PC-3 (cell line): ENCODE results near the gene HTR1E. TPM values are rescaled to one million over a fixed set of nuclear protein-coding genes. Genes with fewer than 3 reads are reported as not detected.
"Not testable (repeated sequence)": the region's sequence is repeated elsewhere in the genome, so short reads cannot be mapped to it uniquely, and the experiment has no call there.

ENCODE experiments used
- ATAC-seq: fragments of 200-7000 bp; cut with Tn5 transposase; 2 replicates; pipeline ENCODE4 v1.9.1; 2020; ENCODE audit warnings: mild to moderate bottlenecking, moderate library complexity
- BruUV-seq: library from RNA; stranded (reverse); fragments of 400-500 nt; replicated peaks from 2 replicates; lab custom pipeline; 2021; lab: Mats Ljungman, UMichigan
- CTCF ChIA-PET: fragments of 300-600 bp; sonication (Branson Sonifier 250); formaldehyde crosslinking; loops from one replicate; lab custom pipeline; 2022; ENCODE audit warnings: antibody characterized with exemption; lab: Charles Lee
- POLR2A ChIA-PET: fragments of 300-600 bp; sonication (Branson Sonifier 250); formaldehyde crosslinking; loops from one replicate; lab custom pipeline; 2022; ENCODE audit warnings: antibody characterized with exemption; ENCODE audit not compliant: unreplicated experiment; lab: Charles Lee
- DNase-seq: peaks from one replicate; pipeline ENCODE4 v3.0.0-alpha.2; 2015
- H2AFZ ChIP-seq: fragments of 300-600 bp; sonication (generic); 2 replicates; pipeline ENCODE4 v1.6.0; 2016; ENCODE audit warnings: antibody characterized with exemption, low read length
- H3F3A ChIP-seq: fragments of 300-600 bp; sonication (generic); one replicate; pipeline ENCODE4 v1.6.0; 2017; ENCODE audit warnings: antibody characterized with exemption, low read length, control low read depth, mild to moderate bottlenecking; ENCODE audit not compliant: unreplicated experiment
- H3K27ac ChIP-seq: fragments of 300-600 bp; sonication (generic); 2 replicates; pipeline ENCODE4 v1.5.1; 2016; ENCODE audit warnings: mild to moderate bottlenecking, low read length
- H3K27me3 ChIP-seq: fragments of 300-600 bp; sonication (generic); 2 replicates; pipeline ENCODE4 v1.6.1; 2016; ENCODE audit warnings: low read length, mixed read lengths
- H3K36me3 ChIP-seq: fragments of 300-600 bp; sonication (generic); 2 replicates; pipeline ENCODE4 v1.6.1; 2016; ENCODE audit warnings: low read depth, mixed run types, low read length, mixed read lengths
- H3K4me1 ChIP-seq: fragments of 300-600 bp; sonication (generic); 2 replicates; pipeline ENCODE4 v1.5.1; 2016; ENCODE audit warnings: low read length; ENCODE audit not compliant: insufficient read depth
- H3K4me2 ChIP-seq: fragments of 300-600 bp; sonication (generic); 2 replicates; pipeline ENCODE4 v1.6.0; 2016; ENCODE audit warnings: low read length
- H3K4me3 ChIP-seq: fragments of 300-600 bp; sonication (generic); 2 replicates; pipeline ENCODE4 v1.5.1; 2016; ENCODE audit warnings: mild to moderate bottlenecking, low read length, mixed read lengths
- H3K79me2 ChIP-seq: fragments of 300-600 bp; sonication (generic); 2 replicates; pipeline ENCODE4 v1.6.1; 2017; ENCODE audit warnings: low read length, mixed read lengths
- H3K9ac ChIP-seq: fragments of 300-600 bp; sonication (generic); 2 replicates; pipeline ENCODE4 v1.6.0; 2016; ENCODE audit warnings: mild to moderate bottlenecking, low read length
- H3K9me2 ChIP-seq: fragments of 300-600 bp; sonication (generic); replicated peaks from 2 replicates; pipeline ENCODE4 v1.6.1; 2016; ENCODE audit warnings: mixed run types, low read length, mixed read lengths
- H3K9me3 ChIP-seq: fragments of 300-600 bp; sonication (generic); 2 replicates; pipeline ENCODE4 v1.6.1; 2016; ENCODE audit warnings: low read length, mixed read lengths
- H4K20me1 ChIP-seq: fragments of 300-600 bp; sonication (generic); 2 replicates; pipeline ENCODE4 v1.6.1; 2016; ENCODE audit warnings: low read length, mixed read lengths
- CTCF ChIP-seq: fragments of 300-600 bp; sonication (generic); conservative IDR thresholded peaks from 2 replicates; pipeline ENCODE4 v1.5.1; 2017; ENCODE audit warnings: antibody characterized with exemption, low read depth, mild to moderate bottlenecking, low read length
- EZH2 ChIP-seq: fragments of 300-600 bp; sonication (generic); IDR thresholded peaks from one replicate; pipeline ENCODE4 v1.6.1; 2017; ENCODE audit warnings: antibody characterized with exemption, mild to moderate bottlenecking, low read length; ENCODE audit not compliant: unreplicated experiment
- EZH2phosphoT487 ChIP-seq: fragments of 300-600 bp; sonication (generic); IDR thresholded peaks from 2 replicates; pipeline ENCODE4 v1.6.1; 2018; ENCODE audit warnings: mild to moderate bottlenecking, antibody characterized with exemption, low read length, borderline replicate concordance
- intact Hi-C: fragments of 100-400 bp; cut with micrococcal nuclease; formaldehyde crosslinking; loops from 2 replicates; pipeline ENCODE4 v1.9.0; 2023
- total RNA-seq: library from RNA; depleted of rRNA; stranded (reverse); fragments of >200 nt; gene quantifications from 2 replicates; pipeline ENCODE4 v1.2.3, GENCODE V29; 2014

HTR1E gene
- total RNA-seq, 1 experiment from 2014 or later, result not detected

- Histone ChIP-seq H3K27ac (no peak overlapping the region), H3K27me3 (peaks cover 29% of the 10 kb centered on the region), H3K79me2 (no peaks in the 10 kb centered on the region), H3K36me3 (no peaks in the 10 kb centered on the region), H4K20me1 (no peaks in the 10 kb centered on the region), H3F3A (no peaks in the 10 kb centered on the region), H3K4me3 (no peak overlapping the region), H3K4me1 (no peaks in the 10 kb centered on the region), H2AFZ (no peak overlapping the region), H3K9ac (no peak overlapping the region), H3K9me2 (no peaks in the 10 kb centered on the region), H3K9me3 (no peaks in the 10 kb centered on the region), H3K4me2 (no peak overlapping the region)
- ChIA-PET CTCF (no interaction called here), POLR2A (no interaction called here)
- no peak for TF ChIP-seq CTCF
- no peak for TF ChIP-seq EZH2phosphoT487
- no peak for TF ChIP-seq EZH2
- intact Hi-C loops, result no loop called here
- BruUV-seq, result no TSS peak
- DNase-seq, result no peak
- ATAC-seq, result no peak
These were observed 40.9 kb downstream of the HTR1E start for GRCh38 chr6:86978251-86978650.

GRCh38 chr6:87001494-87001893 is 64.2 kb downstream of the HTR1E start:
- intact Hi-C loops, result no loop called here
- no peaks in the 10 kb centered on the region for H3K79me2 ChIP-seq
- H4K20me1 ChIP-seq, result no peaks in the 10 kb centered on the region
- no peaks in the 10 kb centered on the region for H3K36me3 ChIP-seq
- no peak overlapping the region for H2AFZ ChIP-seq
- H3K4me1 ChIP-seq, result no peaks in the 10 kb centered on the region
- ATAC-seq (no peak), DNase-seq (no peak)
- 0 out of 2 replicates have a peak, but pooled peaks cover 5% of the 10 kb centered on the region for H3K27me3 ChIP-seq
- H3K9ac ChIP-seq, result no peak overlapping the region
- TF ChIP-seq EZH2 (no peak), CTCF (no peak), EZH2phosphoT487 (no peak)
- H3K4me2 ChIP-seq, result no peak overlapping the region
- no peak overlapping the region for H3K4me3 ChIP-seq
- ChIA-PET CTCF (no interaction called here), POLR2A (no interaction called here)
- no TSS peak for BruUV-seq
- no peak overlapping the region for H3K27ac ChIP-seq
- H3K9me3 ChIP-seq, result no peaks in the 10 kb centered on the region
- H3F3A ChIP-seq, result no peaks in the 10 kb centered on the region
- H3K9me2 ChIP-seq, result no peaks in the 10 kb centered on the region

- H3K9me2 ChIP-seq, H3K9me3 ChIP-seq, H3K4me2 ChIP-seq, H3K9ac ChIP-seq, CTCF ChIA-PET, intact Hi-C loops, BruUV-seq, H2AFZ ChIP-seq, H3F3A ChIP-seq, H3K4me3 ChIP-seq, H3K27me3 ChIP-seq, H3K27ac ChIP-seq, ATAC-seq, DNase-seq, H3K4me1 ChIP-seq, H4K20me1 ChIP-seq, H3K79me2 ChIP-seq, H3K36me3 ChIP-seq: not testable (repeated sequence)
- POLR2A ChIA-PET, result interaction anchor here (0.7 kb wide), 1 partner anchor 1144 kb away, joined by 5 read pairs; no protein-coding TSS in a partner anchor
These were observed 65.1 kb downstream of the HTR1E start for GRCh38 chr6:87002391-87002790.

- H3F3A ChIP-seq, H3K4me1 ChIP-seq, H3K9me3 ChIP-seq, POLR2A ChIA-PET, H2AFZ ChIP-seq, H3K27me3 ChIP-seq, H3K79me2 ChIP-seq, H3K4me2 ChIP-seq, H3K27ac ChIP-seq, ATAC-seq, BruUV-seq, CTCF ChIA-PET, H3K36me3 ChIP-seq, H3K4me3 ChIP-seq, DNase-seq, H3K9ac ChIP-seq, H4K20me1 ChIP-seq, H3K9me2 ChIP-seq, intact Hi-C loops: not testable (repeated sequence)
These were observed 69.2 kb downstream of the HTR1E start for GRCh38 chr6:87006541-87006940.

- H3K27ac ChIP-seq, POLR2A ChIA-PET, CTCF ChIA-PET, H3K36me3 ChIP-seq, H2AFZ ChIP-seq, H3K4me1 ChIP-seq, H3K27me3 ChIP-seq, H3K9me2 ChIP-seq, H3K4me3 ChIP-seq, H3K9ac ChIP-seq, ATAC-seq, H3K4me2 ChIP-seq, H3F3A ChIP-seq, intact Hi-C loops, DNase-seq, H3K79me2 ChIP-seq, BruUV-seq, H4K20me1 ChIP-seq, H3K9me3 ChIP-seq: not testable (repeated sequence)
These were observed 72.3 kb downstream of the HTR1E start for GRCh38 chr6:87009581-87009980.
